ENCODE results near the gene SHF. TPM values are rescaled to one million over a fixed set of nuclear protein-coding genes. Genes with fewer than 3 reads are reported as not detected.

SHF gene
- total and polyA plus RNA-seq, 2 donors (not counting 3 experiments of a cell fraction or from before 2014, with no cell fraction given), result 2.8 to 5.2 TPM

GRCh38 chr15:45224621-45225217, 37.0 kb upstream of the SHF start:
- no peak overlapping the region for H3K27ac ChIP-seq (ENCODE audit: insufficient read depth, low read depth, low read length)
- H3K9ac ChIP-seq (replicated peaks; ENCODE audit: extremely low read depth, insufficient read depth, low read length), result no peak overlapping the region
- no peaks in the 10 kb centered on the region for H3K9me3 ChIP-seq (replicated peaks; ENCODE audit: control insufficient read depth, insufficient read depth, low read length)
- dilution Hi-C loops (cut with MboI; ENCODE audit: extremely low pct_ligation_motif_present, low sequenced_read_pairs), result no loop called here
- BruUV-seq (replicated peaks), result no TSS peak
- CTCF ChIA-PET, result no interaction called here
- POLR2A ChIA-PET, result no interaction called here
- no peak overlapping the region for H2AFZ ChIP-seq (ENCODE audit: low read depth, low read length)
- no peaks in the 10 kb centered on the region for H3K9me1 ChIP-seq (replicated peaks; ENCODE audit: control insufficient read depth, extremely low read depth, insufficient read depth, low read length)
- H4K20me1 ChIP-seq (replicated peaks; ENCODE audit: control insufficient read depth, extremely low read depth, insufficient read depth, low read length), result no peaks in the 10 kb centered on the region
- H3K36me3 ChIP-seq (ENCODE audit: control insufficient read depth in 2 of 2, extremely low read depth in 1 of 2, insufficient read depth in 2 of 2, low read length in 2 of 2), result no peaks in the 10 kb centered on the region
- no peak overlapping the region for H3K4me2 ChIP-seq (ENCODE audit: insufficient read depth, low read length)
- peaks cover 3 to 8% of the 10 kb centered on the region in 2 experiments for H3K27me3 ChIP-seq (ENCODE audit: control insufficient read depth in 2 of 2, insufficient read depth in 2 of 2, low read length in 2 of 2)
- H3K4me1 ChIP-seq (ENCODE audit: control insufficient read depth, extremely low read depth, insufficient read depth, low read length), result no peaks in the 10 kb centered on the region
- no peak for DNase-seq (ENCODE audit: low read depth, low spot score)
- no peaks in the 10 kb centered on the region for H3K79me2 ChIP-seq (ENCODE audit: control insufficient read depth, insufficient read depth, low read length)
- no peak overlapping the region for H3K4me3 ChIP-seq (replicated peaks in 1 of 3; ENCODE audit: insufficient read depth in 1 of 3, low read depth in 1 of 3, low read length in 3 of 3)
- TF ChIP-seq GATA2 (IDR thresholded peaks at IDR 0.05; ENCODE audit: insufficient read depth, insufficient read length, low read depth, low read length) (no peak), JUN (IDR thresholded peaks at IDR 0.05; ENCODE audit: borderline replicate concordance, insufficient read depth, insufficient read length, low read depth) (no peak), POLR2A (IDR thresholded peaks at IDR 0.05; ENCODE audit: low read depth, low read length) (no peak), POLR2AphosphoS5 (IDR thresholded peaks at IDR 0.05; ENCODE audit: insufficient read depth, low read depth, low read length) (no peak), FOS (IDR thresholded peaks at IDR 0.05; ENCODE audit: borderline replicate concordance, insufficient read depth, low read length) (no peak), MYC (IDR thresholded peaks at IDR 0.05; ENCODE audit: low read depth, low read length) (no peak), EZH2 (IDR thresholded peaks at IDR 0.05; ENCODE audit: borderline replicate concordance, low read depth, low read length, severe bottlenecking) (no peak)
- TF ChIP-seq, protein P1, sequence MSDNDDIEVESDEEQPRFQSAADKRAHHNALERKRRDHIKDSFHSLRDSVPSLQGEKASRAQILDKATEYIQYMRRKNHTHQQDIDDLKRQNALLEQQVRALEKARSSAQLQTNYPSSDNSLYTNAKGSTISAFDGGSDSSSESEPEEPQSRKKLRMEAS (IDR thresholded peaks at IDR 0.05; ENCODE audit: insufficient read depth, insufficient read length), result no peak
- TF ChIP-seq, protein P2, sequence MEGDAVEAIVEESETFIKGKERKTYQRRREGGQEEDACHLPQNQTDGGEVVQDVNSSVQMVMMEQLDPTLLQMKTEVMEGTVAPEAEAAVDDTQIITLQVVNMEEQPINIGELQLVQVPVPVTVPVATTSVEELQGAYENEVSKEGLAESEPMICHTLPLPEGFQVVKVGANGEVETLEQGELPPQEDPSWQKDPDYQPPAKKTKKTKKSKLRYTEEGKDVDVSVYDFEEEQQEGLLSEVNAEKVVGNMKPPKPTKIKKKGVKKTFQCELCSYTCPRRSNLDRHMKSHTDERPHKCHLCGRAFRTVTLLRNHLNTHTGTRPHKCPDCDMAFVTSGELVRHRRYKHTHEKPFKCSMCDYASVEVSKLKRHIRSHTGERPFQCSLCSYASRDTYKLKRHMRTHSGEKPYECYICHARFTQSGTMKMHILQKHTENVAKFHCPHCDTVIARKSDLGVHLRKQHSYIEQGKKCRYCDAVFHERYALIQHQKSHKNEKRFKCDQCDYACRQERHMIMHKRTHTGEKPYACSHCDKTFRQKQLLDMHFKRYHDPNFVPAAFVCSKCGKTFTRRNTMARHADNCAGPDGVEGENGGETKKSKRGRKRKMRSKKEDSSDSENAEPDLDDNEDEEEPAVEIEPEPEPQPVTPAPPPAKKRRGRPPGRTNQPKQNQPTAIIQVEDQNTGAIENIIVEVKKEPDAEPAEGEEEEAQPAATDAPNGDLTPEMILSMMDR (IDR thresholded peaks at IDR 0.05; ENCODE audit: extremely low read depth in 1 of 2, insufficient read depth in 1 of 2, low read depth in 1 of 2, low read length in 2 of 2), result no peak
- intact Hi-C loops (cut with micrococcal nuclease), result no loop called here
- no peak for FAIRE-seq

Measured in endothelial cell of umbilical vein (primary cell).